BJ (cell line): Measurements from ENCODE around the gene SLC9A8. TPM values are rescaled to one million over a fixed set of nuclear protein-coding genes. Genes with fewer than 3 reads are reported as not detected.

Experiments used
- CTCF ChIA-PET: fragments of 350-600 bp; formaldehyde crosslinking; extraction: SDS; loops from one replicate; lab custom pipeline; 2021; ENCODE audit warnings: antibody characterized with exemption, inconsistent platforms; lab: Yijun Ruan, JAX
- POLR2A ChIA-PET: fragments of 300-600 bp; sonication (Branson Sonifier 250); formaldehyde crosslinking; extraction: SDS; loops from one replicate; lab custom pipeline; 2021; ENCODE audit warnings: antibody characterized with exemption; lab: Charles Lee
- DNase-seq: peaks from one replicate; pipeline ENCODE4 v3.0.0-alpha.2; 2011; ENCODE audit warnings: low read depth
- H3K27me3 ChIP-seq: 2 replicates; pipeline ENCODE4 v1.6.0; 2011; ENCODE audit warnings: low read length; ENCODE audit not compliant: control insufficient read depth, insufficient read depth
- H3K36me3 ChIP-seq: 2 replicates; pipeline ENCODE4 v1.5.1; 2011; ENCODE audit warnings: low read length; ENCODE audit not compliant: control insufficient read depth, insufficient read depth
- H3K4me3 ChIP-seq: 2 replicates; pipeline ENCODE4 v1.5.1; 2011; ENCODE audit warnings: low read depth, mild to moderate bottlenecking, control low read depth, low read length
- CTCF ChIP-seq: IDR thresholded peaks from 2 replicates; pipeline ENCODE4 v1.5.1; 2011; ENCODE audit warnings: low read depth, mild to moderate bottlenecking, control low read depth, inconsistent platforms, low read length, moderate library complexity; ENCODE audit not compliant: insufficient read depth
- polyA plus RNA-seq: library from polyadenylated mRNA; depleted of rRNA; stranded (reverse); fragments of >200 nt; gene quantifications from 2 replicates; pipeline ENCODE4 v1.2.3, GENCODE V29; 2011

Gene SLC9A8
- polyA plus RNA-seq, 1 experiment, result 3.3 TPM

DNA sequence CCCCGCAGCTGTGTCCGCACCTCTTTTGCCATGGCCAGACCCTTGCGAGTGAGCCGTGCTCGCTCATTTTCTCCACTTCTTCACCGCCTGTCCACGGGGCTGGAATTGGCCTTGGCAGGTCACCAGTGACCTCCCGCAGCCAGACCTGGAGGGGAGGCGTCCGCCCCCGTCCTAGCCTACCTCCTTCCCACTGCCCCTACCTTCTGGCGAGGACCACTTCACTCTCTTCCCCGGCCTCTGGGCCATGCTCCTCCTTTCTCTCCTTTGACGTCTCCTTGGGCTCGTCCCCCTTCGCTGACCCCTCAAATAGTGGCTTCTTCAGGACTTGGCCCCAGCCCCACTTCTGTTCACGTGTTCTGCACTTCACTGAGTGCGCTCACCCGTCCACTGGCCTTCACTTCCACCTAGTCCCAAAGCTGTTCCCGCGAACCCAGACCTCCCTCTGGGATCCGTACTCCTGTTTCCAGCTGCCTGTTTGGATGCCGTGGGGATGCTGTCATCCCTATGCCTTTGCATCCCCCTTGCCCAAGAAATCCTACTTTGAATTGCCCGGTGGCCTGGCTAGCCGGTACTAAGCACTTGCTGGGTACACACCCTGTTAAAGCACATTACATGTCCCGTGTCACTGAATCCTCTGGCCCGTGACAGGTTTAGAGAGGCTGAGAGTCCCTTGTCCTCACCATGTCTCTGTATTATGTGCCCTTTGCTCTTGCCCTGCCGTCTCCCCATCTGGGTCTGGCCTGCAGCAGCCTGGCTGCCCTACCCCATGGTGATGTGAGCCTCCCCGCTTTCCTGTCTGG is 69.7 kb downstream of the SLC9A8 start:
- no peak for DNase-seq
- H3K27me3 ChIP-seq, result no peaks in the 10 kb centered on the region
- peaks cover 13% of the 10 kb centered on the region for H3K36me3 ChIP-seq
- no peak overlapping the region for H3K4me3 ChIP-seq
- ChIA-PET POLR2A (interaction anchor here (0.5 kb wide), 1 partner anchor 32 kb away, joined by 5 read pairs; no protein-coding TSS in a partner anchor), CTCF (no interaction called here)
- TF ChIP-seq CTCF, result no peak

DNA sequence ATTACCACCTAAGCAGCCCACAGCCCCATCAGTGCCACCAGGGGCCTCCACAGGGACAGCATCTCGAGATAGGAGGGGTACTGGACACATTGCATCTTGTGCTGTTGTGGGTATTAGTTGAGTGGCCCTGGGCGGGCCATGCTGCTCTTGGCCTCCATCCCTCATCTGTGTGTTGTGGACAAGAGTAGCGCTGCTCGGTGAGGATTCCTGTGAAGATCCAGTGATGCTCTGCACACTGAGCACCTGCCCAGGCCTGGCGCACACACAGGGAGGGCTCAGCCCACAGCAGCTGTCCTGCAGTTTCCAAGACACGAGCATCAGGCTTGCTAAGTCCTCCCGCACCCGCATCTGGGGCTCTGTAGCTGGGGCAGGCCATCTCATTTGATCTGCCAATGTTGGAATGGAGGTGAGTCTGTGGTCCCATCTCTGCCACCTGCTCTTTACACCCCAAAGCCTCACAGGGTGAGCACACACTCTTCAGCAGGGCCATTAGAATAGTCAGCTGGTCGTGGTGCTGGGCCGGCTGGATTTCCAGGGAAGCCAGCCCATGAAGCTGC is 70.7 kb downstream of the SLC9A8 start:
- Histone ChIP-seq H3K36me3 (peaks cover 13% of the 10 kb centered on the region), H3K27me3 (no peaks in the 10 kb centered on the region), H3K4me3 (no peak overlapping the region)
- CTCF ChIA-PET, result interaction anchor here (0.6 kb wide), 1 partner anchor 85 kb away, joined by 3 read pairs; no protein-coding TSS in a partner anchor
- DNase-seq, result no peak
- TF ChIP-seq CTCF, result no peak
- POLR2A ChIA-PET, result no interaction called here

DNA sequence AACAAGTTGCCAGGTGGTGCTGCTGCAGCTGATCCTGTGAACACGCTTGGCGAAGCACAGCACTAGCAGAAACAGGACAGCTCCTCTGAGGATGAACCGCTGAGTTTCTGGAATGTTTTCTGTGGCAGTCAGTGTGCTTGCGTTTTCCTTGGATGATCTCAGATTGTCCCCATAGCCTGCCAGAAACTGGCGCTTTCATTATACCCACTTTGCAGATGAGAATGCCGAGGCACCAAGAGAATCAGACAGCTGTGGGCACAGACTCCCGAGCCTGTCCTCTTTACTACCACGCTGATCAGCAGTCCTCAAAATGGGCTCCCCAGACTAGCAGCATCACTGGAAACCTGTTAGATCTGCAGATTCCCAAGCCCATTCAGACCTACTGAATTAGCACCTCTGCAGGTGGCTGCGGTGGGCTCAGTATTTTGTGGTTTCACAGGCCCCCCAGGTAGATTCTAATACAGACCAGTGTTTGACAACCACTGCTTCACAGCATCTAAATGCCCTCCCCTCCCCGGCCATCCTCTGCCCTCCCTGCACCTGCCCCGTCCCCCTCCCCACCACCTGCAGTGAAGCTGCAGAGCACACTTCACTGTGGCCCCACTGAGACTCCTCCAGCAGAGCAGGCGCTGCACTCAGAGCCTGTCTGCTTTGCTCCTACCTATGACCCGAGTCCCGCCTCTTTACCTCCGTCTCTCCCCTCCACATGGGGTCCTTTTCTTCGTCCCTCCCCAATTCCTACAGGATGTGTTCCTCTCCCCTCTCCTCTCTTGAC is 73.1 kb downstream of the SLC9A8 start:
- no peak for DNase-seq
- Histone ChIP-seq H3K27me3 (no peaks in the 10 kb centered on the region), H3K4me3 (no peak overlapping the region), H3K36me3 (peaks cover 13% of the 10 kb centered on the region)
- no peak for TF ChIP-seq CTCF
- CTCF ChIA-PET, result interaction anchor here (1.1 to 7.9 kb wide), 6 partner anchors 14 to 345 kb away, joined by 3 to 100 read pairs (median 4); no protein-coding TSS in a partner anchor
- POLR2A ChIA-PET, result no interaction called here

GRCh38 chr20:49886571-49887213 is 74.1 kb downstream of the SLC9A8 start:
- no peak for TF ChIP-seq CTCF
- Histone ChIP-seq H3K36me3 (peaks cover 11% of the 10 kb centered on the region), H3K27me3 (no peaks in the 10 kb centered on the region), H3K4me3 (no peak overlapping the region)
- CTCF ChIA-PET, result interaction anchor here (0.8 to 7.9 kb wide), 12 partner anchors 10 to 344 kb away, joined by 3 to 100 read pairs (median 13); no protein-coding TSS in a partner anchor
- POLR2A ChIA-PET, result no interaction called here
- no peak for DNase-seq
